Prostate gland (tissue), 2 donors: ENCODE results near the gene KRTAP4-9.
"Not testable (repeated sequence)": the region's sequence is repeated elsewhere in the genome, so short reads cannot be mapped to it uniquely, and the experiment has no call there.

Experiments
- CTCF ChIP-seq, 4 experiments: fragments of 200-600 bp in 2 of 4; fragments of 450-650 bp in 2 of 4; sonication (generic) in 2 of 4; IDR thresholded peaks; 1 replicate in 3 of 4; 2 replicates in 1 of 4; pipeline ENCODE4 v1.5.1; 2016 to 2019; ENCODE audit warnings: antibody characterized with exemption in 4 of 4, mild to moderate bottlenecking in 2 of 4, moderate library complexity in 2 of 4
- POLR2A ChIP-seq: fragments of 450-650 bp; IDR thresholded peaks from one replicate; pipeline ENCODE4 v1.6.1; 2016; ENCODE audit warnings: antibody characterized with exemption, mild to moderate bottlenecking
- POLR2AphosphoS5 ChIP-seq: sonication (generic); formaldehyde crosslinking; IDR thresholded peaks from one replicate; pipeline ENCODE4 v1.6.1; 2017; ENCODE audit warnings: antibody characterized with exemption

GRCh38 chr17:41105347-41105746 lies at the start of gene KRTAP4-9:
- TF ChIP-seq CTCF (IDR thresholded peaks at IDR 0.05); POLR2AphosphoS5; POLR2A: not testable (repeated sequence)
